GM23338 (cell line): ENCODE measurements around the gene BICRA.

Experiments
- CREB1 ChIP-seq: fragments of 250-450 bp; sonication (Bioruptor Pico); IDR thresholded peaks from 2 replicates; pipeline ENCODE4 v1.5.0; 2020; ENCODE audit warnings: low read depth, mild to moderate bottlenecking, moderate library complexity
- EZH2 ChIP-seq: fragments of 200-600 bp; sonication (generic); IDR thresholded peaks from one replicate; pipeline ENCODE4 v1.8.0; 2017; ENCODE audit warnings: antibody characterized with exemption, mild to moderate bottlenecking, low read depth; ENCODE audit not compliant: unreplicated experiment
- EZH2phosphoT487 ChIP-seq: fragments of 200-600 bp; sonication (generic); IDR thresholded peaks from one replicate; pipeline ENCODE4 v1.8.1; 2018; ENCODE audit warnings: antibody characterized with exemption; ENCODE audit not compliant: unreplicated experiment
- JUNB ChIP-seq: IDR thresholded peaks from one replicate; pipeline ENCODE4 v1.6.1; 2016; ENCODE audit warnings: antibody characterized with exemption; ENCODE audit not compliant: unreplicated experiment
- NANOG ChIP-seq: IDR thresholded peaks from 2 replicates; pipeline ENCODE4 v1.6.1; 2016; ENCODE audit warnings: antibody characterized with exemption, borderline replicate concordance
- POLR2AphosphoS5 ChIP-seq: IDR thresholded peaks from 2 replicates; pipeline ENCODE4 v1.6.1; 2016; ENCODE audit warnings: antibody characterized with exemption, low read depth
- STAT1 ChIP-seq: IDR thresholded peaks from one replicate; pipeline ENCODE4 v1.6.1; 2016; ENCODE audit warnings: antibody characterized with exemption; ENCODE audit not compliant: unreplicated experiment
- TF ChIP-seq, protein P1 (sequence below), 2 experiments: fragments of 200-600 bp in 1 of 2; sonication (generic) in 1 of 2; conservative IDR thresholded peaks; 2 replicates each; pipeline versions ENCODE4 v1.5.1 to v1.6.1; 2016 to 2017; ENCODE audit warnings: antibody characterized with exemption in 2 of 2, low read depth in 2 of 2, mild to moderate bottlenecking in 2 of 2, moderate library complexity in 1 of 2
- TF ChIP-seq, protein P2 (sequence below): IDR thresholded peaks from one replicate; pipeline ENCODE4 v1.6.1; 2018; ENCODE audit warnings: antibody characterized with exemption; ENCODE audit not compliant: unreplicated experiment
- TF ChIP-seq, protein P3 (sequence below): IDR thresholded peaks from 2 replicates; pipeline ENCODE4 v1.6.1; 2016; ENCODE audit warnings: antibody characterized with exemption
- TF ChIP-seq, protein P4 (sequence below): fragments of 250-450 bp; sonication (Bioruptor Pico); IDR thresholded peaks from 2 replicates; pipeline ENCODE4 v1.5.0; 2020; ENCODE audit warnings: mild to moderate bottlenecking, moderate library complexity

DNA sequence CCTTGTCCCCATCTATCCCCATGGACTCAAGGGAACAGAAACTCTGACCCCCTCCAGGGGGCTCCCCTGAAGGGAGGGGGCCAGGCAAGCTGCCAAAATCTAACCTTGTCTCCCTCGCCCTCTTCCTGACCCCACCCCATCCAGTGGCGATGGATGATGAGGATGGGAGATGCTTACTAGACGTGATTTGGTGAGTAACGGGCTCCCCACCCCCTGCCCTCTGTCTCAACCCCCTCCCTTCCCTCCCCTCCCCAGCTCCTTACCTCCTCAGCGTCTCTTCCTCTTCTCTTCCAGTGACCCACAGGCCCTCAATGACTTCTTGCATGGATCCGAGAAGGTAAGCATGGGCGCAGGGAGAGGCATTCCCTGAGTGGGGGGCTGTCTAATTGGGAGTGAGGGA, 64.5 kb downstream of the BICRA start:
- TF ChIP-seq, protein P1, sequence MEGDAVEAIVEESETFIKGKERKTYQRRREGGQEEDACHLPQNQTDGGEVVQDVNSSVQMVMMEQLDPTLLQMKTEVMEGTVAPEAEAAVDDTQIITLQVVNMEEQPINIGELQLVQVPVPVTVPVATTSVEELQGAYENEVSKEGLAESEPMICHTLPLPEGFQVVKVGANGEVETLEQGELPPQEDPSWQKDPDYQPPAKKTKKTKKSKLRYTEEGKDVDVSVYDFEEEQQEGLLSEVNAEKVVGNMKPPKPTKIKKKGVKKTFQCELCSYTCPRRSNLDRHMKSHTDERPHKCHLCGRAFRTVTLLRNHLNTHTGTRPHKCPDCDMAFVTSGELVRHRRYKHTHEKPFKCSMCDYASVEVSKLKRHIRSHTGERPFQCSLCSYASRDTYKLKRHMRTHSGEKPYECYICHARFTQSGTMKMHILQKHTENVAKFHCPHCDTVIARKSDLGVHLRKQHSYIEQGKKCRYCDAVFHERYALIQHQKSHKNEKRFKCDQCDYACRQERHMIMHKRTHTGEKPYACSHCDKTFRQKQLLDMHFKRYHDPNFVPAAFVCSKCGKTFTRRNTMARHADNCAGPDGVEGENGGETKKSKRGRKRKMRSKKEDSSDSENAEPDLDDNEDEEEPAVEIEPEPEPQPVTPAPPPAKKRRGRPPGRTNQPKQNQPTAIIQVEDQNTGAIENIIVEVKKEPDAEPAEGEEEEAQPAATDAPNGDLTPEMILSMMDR (conservative IDR thresholded peaks at IDR 0.05; ENCODE audit: low read depth in 2 of 2), result no peak
- TF ChIP-seq, protein P2, sequence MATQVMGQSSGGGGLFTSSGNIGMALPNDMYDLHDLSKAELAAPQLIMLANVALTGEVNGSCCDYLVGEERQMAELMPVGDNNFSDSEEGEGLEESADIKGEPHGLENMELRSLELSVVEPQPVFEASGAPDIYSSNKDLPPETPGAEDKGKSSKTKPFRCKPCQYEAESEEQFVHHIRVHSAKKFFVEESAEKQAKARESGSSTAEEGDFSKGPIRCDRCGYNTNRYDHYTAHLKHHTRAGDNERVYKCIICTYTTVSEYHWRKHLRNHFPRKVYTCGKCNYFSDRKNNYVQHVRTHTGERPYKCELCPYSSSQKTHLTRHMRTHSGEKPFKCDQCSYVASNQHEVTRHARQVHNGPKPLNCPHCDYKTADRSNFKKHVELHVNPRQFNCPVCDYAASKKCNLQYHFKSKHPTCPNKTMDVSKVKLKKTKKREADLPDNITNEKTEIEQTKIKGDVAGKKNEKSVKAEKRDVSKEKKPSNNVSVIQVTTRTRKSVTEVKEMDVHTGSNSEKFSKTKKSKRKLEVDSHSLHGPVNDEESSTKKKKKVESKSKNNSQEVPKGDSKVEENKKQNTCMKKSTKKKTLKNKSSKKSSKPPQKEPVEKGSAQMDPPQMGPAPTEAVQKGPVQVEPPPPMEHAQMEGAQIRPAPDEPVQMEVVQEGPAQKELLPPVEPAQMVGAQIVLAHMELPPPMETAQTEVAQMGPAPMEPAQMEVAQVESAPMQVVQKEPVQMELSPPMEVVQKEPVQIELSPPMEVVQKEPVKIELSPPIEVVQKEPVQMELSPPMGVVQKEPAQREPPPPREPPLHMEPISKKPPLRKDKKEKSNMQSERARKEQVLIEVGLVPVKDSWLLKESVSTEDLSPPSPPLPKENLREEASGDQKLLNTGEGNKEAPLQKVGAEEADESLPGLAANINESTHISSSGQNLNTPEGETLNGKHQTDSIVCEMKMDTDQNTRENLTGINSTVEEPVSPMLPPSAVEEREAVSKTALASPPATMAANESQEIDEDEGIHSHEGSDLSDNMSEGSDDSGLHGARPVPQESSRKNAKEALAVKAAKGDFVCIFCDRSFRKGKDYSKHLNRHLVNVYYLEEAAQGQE, result no peak
- no peak for TF ChIP-seq EZH2
- no peak for TF ChIP-seq POLR2AphosphoS5
- TF ChIP-seq, protein P3, sequence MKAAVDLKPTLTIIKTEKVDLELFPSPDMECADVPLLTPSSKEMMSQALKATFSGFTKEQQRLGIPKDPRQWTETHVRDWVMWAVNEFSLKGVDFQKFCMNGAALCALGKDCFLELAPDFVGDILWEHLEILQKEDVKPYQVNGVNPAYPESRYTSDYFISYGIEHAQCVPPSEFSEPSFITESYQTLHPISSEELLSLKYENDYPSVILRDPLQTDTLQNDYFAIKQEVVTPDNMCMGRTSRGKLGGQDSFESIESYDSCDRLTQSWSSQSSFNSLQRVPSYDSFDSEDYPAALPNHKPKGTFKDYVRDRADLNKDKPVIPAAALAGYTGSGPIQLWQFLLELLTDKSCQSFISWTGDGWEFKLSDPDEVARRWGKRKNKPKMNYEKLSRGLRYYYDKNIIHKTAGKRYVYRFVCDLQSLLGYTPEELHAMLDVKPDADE, result no peak
- TF ChIP-seq EZH2phosphoT487, result no peak
- TF ChIP-seq NANOG, result no peak
- no peak for TF ChIP-seq STAT1
- no peak for TF ChIP-seq JUNB
- no peak for TF ChIP-seq CREB1 (CRISPR knock-in tag)
- TF ChIP-seq, protein P4, sequence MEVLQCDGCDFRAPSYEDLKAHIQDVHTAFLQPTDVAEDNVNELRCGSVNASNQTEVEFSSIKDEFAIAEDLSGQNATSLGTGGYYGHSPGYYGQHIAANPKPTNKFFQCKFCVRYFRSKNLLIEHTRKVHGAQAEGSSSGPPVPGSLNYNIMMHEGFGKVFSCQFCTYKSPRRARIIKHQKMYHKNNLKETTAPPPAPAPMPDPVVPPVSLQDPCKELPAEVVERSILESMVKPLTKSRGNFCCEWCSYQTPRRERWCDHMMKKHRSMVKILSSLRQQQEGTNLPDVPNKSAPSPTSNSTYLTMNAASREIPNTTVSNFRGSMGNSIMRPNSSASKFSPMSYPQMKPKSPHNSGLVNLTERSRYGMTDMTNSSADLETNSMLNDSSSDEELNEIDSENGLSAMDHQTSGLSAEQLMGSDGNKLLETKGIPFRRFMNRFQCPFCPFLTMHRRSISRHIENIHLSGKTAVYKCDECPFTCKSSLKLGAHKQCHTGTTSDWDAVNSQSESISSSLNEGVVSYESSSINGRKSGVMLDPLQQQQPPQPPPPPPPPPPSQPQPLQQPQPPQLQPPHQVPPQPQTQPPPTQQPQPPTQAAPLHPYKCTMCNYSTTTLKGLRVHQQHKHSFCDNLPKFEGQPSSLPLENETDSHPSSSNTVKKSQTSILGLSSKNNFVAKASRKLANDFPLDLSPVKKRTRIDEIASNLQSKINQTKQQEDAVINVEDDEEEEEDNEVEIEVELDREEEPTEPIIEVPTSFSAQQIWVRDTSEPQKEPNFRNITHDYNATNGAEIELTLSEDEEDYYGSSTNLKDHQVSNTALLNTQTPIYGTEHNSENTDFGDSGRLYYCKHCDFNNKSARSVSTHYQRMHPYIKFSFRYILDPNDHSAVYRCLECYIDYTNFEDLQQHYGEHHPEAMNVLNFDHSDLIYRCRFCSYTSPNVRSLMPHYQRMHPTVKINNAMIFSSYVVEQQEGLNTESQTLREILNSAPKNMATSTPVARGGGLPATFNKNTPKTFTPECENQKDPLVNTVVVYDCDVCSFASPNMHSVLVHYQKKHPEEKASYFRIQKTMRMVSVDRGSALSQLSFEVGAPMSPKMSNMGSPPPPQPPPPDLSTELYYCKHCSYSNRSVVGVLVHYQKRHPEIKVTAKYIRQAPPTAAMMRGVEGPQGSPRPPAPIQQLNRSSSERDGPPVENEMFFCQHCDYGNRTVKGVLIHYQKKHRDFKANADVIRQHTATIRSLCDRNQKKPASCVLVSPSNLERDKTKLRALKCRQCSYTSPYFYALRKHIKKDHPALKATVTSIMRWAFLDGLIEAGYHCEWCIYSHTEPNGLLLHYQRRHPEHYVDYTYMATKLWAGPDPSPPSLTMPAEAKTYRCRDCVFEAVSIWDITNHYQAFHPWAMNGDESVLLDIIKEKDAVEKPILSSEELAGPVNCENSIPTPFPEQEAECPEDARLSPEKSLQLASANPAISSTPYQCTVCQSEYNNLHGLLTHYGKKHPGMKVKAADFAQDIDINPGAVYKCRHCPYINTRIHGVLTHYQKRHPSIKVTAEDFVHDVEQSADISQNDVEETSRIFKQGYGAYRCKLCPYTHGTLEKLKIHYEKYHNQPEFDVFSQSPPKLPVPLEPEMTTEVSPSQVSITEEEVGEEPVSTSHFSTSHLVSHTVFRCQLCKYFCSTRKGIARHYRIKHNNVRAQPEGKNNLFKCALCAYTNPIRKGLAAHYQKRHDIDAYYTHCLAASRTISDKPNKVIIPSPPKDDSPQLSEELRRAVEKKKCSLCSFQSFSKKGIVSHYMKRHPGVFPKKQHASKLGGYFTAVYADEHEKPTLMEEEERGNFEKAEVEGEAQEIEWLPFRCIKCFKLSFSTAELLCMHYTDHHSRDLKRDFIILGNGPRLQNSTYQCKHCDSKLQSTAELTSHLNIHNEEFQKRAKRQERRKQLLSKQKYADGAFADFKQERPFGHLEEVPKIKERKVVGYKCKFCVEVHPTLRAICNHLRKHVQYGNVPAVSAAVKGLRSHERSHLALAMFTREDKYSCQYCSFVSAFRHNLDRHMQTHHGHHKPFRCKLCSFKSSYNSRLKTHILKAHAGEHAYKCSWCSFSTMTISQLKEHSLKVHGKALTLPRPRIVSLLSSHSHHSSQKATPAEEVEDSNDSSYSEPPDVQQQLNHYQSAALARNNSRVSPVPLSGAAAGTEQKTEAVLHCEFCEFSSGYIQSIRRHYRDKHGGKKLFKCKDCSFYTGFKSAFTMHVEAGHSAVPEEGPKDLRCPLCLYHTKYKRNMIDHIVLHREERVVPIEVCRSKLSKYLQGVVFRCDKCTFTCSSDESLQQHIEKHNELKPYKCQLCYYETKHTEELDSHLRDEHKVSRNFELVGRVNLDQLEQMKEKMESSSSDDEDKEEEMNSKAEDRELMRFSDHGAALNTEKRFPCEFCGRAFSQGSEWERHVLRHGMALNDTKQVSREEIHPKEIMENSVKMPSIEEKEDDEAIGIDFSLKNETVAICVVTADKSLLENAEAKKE, result no peak
